MM.1S (cell line): ENCODE measurements around the gene WDR43.

ENCODE experiments used
- EZH2 ChIP-seq: fragments of 300-600 bp; sonication (generic); optimal IDR thresholded peaks from 2 replicates; pipeline ENCODE3; 2017; ENCODE audit warnings: low read depth, mild to moderate bottlenecking, antibody characterized with exemption, low read length, mixed read lengths
- TF ChIP-seq, protein P1 (sequence below): fragments of 300-600 bp; sonication (generic); IDR thresholded peaks from 2 replicates; pipeline ENCODE4 v1.5.1; 2016; ENCODE audit warnings: antibody characterized with exemption, low read length, mixed read lengths

DNA sequence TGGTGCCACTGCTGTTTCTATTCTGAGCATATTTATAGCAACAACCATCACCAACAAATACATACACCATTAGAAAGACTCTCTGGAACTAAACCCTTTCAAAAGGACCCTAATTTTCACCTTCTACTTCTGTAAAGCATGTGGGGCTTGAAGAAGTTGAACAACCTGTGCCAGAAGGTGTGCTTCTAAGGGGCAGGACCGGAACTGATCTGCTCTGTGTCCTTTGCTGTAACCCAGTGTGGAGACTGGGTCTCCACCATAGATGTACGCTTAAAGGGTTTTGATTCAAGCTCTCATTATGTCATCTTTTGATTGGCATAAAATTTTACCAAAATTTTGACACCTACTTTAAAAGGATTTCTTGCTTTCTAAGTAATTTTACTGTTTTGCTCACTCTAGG, 40.3 kb downstream of the WDR43 start:
- no peak for TF ChIP-seq EZH2
- TF ChIP-seq, protein P1, sequence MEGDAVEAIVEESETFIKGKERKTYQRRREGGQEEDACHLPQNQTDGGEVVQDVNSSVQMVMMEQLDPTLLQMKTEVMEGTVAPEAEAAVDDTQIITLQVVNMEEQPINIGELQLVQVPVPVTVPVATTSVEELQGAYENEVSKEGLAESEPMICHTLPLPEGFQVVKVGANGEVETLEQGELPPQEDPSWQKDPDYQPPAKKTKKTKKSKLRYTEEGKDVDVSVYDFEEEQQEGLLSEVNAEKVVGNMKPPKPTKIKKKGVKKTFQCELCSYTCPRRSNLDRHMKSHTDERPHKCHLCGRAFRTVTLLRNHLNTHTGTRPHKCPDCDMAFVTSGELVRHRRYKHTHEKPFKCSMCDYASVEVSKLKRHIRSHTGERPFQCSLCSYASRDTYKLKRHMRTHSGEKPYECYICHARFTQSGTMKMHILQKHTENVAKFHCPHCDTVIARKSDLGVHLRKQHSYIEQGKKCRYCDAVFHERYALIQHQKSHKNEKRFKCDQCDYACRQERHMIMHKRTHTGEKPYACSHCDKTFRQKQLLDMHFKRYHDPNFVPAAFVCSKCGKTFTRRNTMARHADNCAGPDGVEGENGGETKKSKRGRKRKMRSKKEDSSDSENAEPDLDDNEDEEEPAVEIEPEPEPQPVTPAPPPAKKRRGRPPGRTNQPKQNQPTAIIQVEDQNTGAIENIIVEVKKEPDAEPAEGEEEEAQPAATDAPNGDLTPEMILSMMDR: no peak
